GM23338 (cell line): ENCODE data around the gene ABL2. TPM values are rescaled to one million over a fixed set of nuclear protein-coding genes. Genes with fewer than 3 reads are reported as not detected.

Experiments
- ATAC-seq: fragments of 200-7000 bp; cut with Tn5 transposase; 3 replicates; pipeline ENCODE4 v1.9.1; 2020
- DNase-seq: peaks from one replicate; pipeline ENCODE4 v3.0.0-alpha.2; 2015; ENCODE audit warnings: low spot score
- H2AFZ ChIP-seq: fragments of 200-600 bp; sonication (generic); 2 replicates; pipeline ENCODE4 v1.8.0; 2016; ENCODE audit warnings: antibody characterized with exemption, mild to moderate bottlenecking, moderate library complexity
- H3F3A ChIP-seq: fragments of 200-600 bp; sonication (generic); replicated peaks from 2 replicates; pipeline ENCODE4 v1.8.0; 2017; ENCODE audit warnings: antibody characterized with exemption, mixed run types, low read depth
- H3K27ac ChIP-seq: fragments of 200-600 bp; sonication (generic); 2 replicates; pipeline ENCODE4 v1.6.1; 2016; ENCODE audit warnings: low read depth
- H3K27me3 ChIP-seq: fragments of 200-600 bp; sonication (generic); 2 replicates; pipeline ENCODE4 v1.8.0; 2016; ENCODE audit warnings: mild to moderate bottlenecking, mixed run types, moderate library complexity; ENCODE audit not compliant: insufficient read depth
- H3K36me3 ChIP-seq: fragments of 200-600 bp; sonication (generic); 2 replicates; pipeline ENCODE4 v1.8.0; 2016; ENCODE audit warnings: mild to moderate bottlenecking; ENCODE audit not compliant: insufficient read depth
- H3K4me1 ChIP-seq: fragments of 200-600 bp; sonication (generic); 2 replicates; pipeline ENCODE4 v1.8.0; 2016; ENCODE audit warnings: mild to moderate bottlenecking, moderate library complexity; ENCODE audit not compliant: insufficient read depth
- H3K4me2 ChIP-seq: fragments of 200-600 bp; sonication (generic); 2 replicates; pipeline ENCODE4 v1.7.1; 2017; ENCODE audit warnings: mixed run types
- H3K4me3 ChIP-seq: fragments of 200-600 bp; sonication (generic); 2 replicates; pipeline ENCODE4 v1.6.1; 2016; ENCODE audit warnings: mixed run types
- H3K79me2 ChIP-seq: fragments of 200-600 bp; sonication (generic); replicated peaks from 2 replicates; pipeline ENCODE4 v1.8.0; 2017; ENCODE audit warnings: mild to moderate bottlenecking; ENCODE audit not compliant: insufficient read depth
- H3K9me2 ChIP-seq: fragments of 200-600 bp; sonication (generic); 2 replicates; pipeline ENCODE4 v1.8.0; 2017; ENCODE audit not compliant: insufficient read depth
- H4K20me1 ChIP-seq: fragments of 200-600 bp; sonication (generic); replicated peaks from 2 replicates; pipeline ENCODE4 v1.8.0; 2017; ENCODE audit warnings: mild to moderate bottlenecking; ENCODE audit not compliant: insufficient read depth
- H3K27ac Mint-ChIP-seq: 2 replicates; pipeline ENCODE4 v1.8.0; 2020; ENCODE audit warnings: inconsistent platforms, mild to moderate bottlenecking, moderate library complexity, mixed read lengths
- H3K27me3 Mint-ChIP-seq: 3 replicates; pipeline ENCODE4 v1.8.0; 2022; ENCODE audit warnings: low read depth, mild to moderate bottlenecking, moderate library complexity, mixed read lengths, inconsistent platforms; ENCODE audit not compliant: insufficient read depth, poor library complexity
- H3K36me3 Mint-ChIP-seq: 3 replicates; pipeline ENCODE4 v1.8.0; 2021; ENCODE audit warnings: low read depth, mild to moderate bottlenecking, inconsistent platforms, moderate library complexity, mixed read lengths
- H3K4me1 Mint-ChIP-seq: 3 replicates; pipeline ENCODE4 v1.8.0; 2020; ENCODE audit warnings: mild to moderate bottlenecking, inconsistent platforms, mixed read lengths
- H3K4me3 Mint-ChIP-seq: 3 replicates; pipeline ENCODE4 v1.8.0; 2021; ENCODE audit warnings: moderate library complexity, mild to moderate bottlenecking, inconsistent platforms, mixed read lengths
- H3K9me3 Mint-ChIP-seq: 3 replicates; pipeline ENCODE4 v1.8.0; 2020; ENCODE audit warnings: moderate library complexity, mild to moderate bottlenecking, inconsistent platforms, mixed read lengths
- CREB1 ChIP-seq: fragments of 250-450 bp; sonication (Bioruptor Pico); IDR thresholded peaks from 2 replicates; pipeline ENCODE4 v1.5.0; 2020; ENCODE audit warnings: low read depth, mild to moderate bottlenecking, moderate library complexity
- EZH2phosphoT487 ChIP-seq: fragments of 200-600 bp; sonication (generic); IDR thresholded peaks from one replicate; pipeline ENCODE4 v1.8.1; 2018; ENCODE audit warnings: antibody characterized with exemption; ENCODE audit not compliant: unreplicated experiment
- NANOG ChIP-seq: IDR thresholded peaks from 2 replicates; pipeline ENCODE4 v1.6.1; 2016; ENCODE audit warnings: antibody characterized with exemption, borderline replicate concordance
- ZNF331 ChIP-seq: fragments of 250-450 bp; sonication (Bioruptor Pico); IDR thresholded peaks from 2 replicates; pipeline ENCODE4 v1.5.0; 2020; ENCODE audit warnings: low read depth, mild to moderate bottlenecking, moderate library complexity
- polyA plus RNA-seq: library from polyadenylated mRNA; unstranded; fragments of >200 nt; fragmentation: Nextera tagmentation; extraction: Ambion mirVana; gene quantifications from 2 replicates; pipeline ENCODE4 v1.2.1, GENCODE V29; 2016
- total RNA-seq: library from RNA; depleted of rRNA; stranded (reverse); fragments of >200 nt; shearing (Covaris generic); gene quantifications from 2 replicates; pipeline ENCODE4 v1.2.3, GENCODE V29; 2014
- TF ChIP-seq, protein P1 (sequence below): IDR thresholded peaks from one replicate; pipeline ENCODE4 v1.6.1; 2018; ENCODE audit warnings: antibody characterized with exemption; ENCODE audit not compliant: unreplicated experiment
- TF ChIP-seq, protein P2 (sequence below): fragments of 250-450 bp; sonication (Bioruptor Pico); IDR thresholded peaks from 2 replicates; pipeline ENCODE4 v1.5.0; 2020; ENCODE audit warnings: mild to moderate bottlenecking, moderate library complexity

Gene ABL2
- total and polyA plus RNA-seq, 2 experiments from 2014 or later = 5.8 to 22.7 TPM

DNA sequence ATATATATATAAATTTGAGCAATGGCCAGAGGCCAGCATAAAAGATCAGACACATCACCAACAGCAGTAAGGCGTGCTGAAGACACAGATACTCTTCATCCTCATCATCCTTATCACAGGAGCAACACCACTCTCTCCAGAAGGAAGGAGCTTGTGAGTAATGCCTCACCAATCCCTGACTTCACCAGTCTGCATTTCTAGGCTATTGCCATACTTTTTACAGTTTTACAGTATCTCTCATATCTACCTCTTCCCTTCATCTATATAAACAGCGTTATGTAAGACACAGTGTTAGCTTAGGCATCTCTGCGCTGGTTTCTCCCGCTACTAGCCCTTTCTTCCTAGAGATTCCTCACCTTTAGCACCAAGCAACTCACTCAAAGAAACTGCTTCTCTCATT is 2.4 kb upstream of the ABL2 start (continued):
- TF ChIP-seq, protein P1, sequence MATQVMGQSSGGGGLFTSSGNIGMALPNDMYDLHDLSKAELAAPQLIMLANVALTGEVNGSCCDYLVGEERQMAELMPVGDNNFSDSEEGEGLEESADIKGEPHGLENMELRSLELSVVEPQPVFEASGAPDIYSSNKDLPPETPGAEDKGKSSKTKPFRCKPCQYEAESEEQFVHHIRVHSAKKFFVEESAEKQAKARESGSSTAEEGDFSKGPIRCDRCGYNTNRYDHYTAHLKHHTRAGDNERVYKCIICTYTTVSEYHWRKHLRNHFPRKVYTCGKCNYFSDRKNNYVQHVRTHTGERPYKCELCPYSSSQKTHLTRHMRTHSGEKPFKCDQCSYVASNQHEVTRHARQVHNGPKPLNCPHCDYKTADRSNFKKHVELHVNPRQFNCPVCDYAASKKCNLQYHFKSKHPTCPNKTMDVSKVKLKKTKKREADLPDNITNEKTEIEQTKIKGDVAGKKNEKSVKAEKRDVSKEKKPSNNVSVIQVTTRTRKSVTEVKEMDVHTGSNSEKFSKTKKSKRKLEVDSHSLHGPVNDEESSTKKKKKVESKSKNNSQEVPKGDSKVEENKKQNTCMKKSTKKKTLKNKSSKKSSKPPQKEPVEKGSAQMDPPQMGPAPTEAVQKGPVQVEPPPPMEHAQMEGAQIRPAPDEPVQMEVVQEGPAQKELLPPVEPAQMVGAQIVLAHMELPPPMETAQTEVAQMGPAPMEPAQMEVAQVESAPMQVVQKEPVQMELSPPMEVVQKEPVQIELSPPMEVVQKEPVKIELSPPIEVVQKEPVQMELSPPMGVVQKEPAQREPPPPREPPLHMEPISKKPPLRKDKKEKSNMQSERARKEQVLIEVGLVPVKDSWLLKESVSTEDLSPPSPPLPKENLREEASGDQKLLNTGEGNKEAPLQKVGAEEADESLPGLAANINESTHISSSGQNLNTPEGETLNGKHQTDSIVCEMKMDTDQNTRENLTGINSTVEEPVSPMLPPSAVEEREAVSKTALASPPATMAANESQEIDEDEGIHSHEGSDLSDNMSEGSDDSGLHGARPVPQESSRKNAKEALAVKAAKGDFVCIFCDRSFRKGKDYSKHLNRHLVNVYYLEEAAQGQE = no peak
- TF ChIP-seq ZNF331 (CRISPR knock-in tag) (no peak), CREB1 (CRISPR knock-in tag) (no peak), EZH2phosphoT487 (no peak)
- TF ChIP-seq, protein P2, sequence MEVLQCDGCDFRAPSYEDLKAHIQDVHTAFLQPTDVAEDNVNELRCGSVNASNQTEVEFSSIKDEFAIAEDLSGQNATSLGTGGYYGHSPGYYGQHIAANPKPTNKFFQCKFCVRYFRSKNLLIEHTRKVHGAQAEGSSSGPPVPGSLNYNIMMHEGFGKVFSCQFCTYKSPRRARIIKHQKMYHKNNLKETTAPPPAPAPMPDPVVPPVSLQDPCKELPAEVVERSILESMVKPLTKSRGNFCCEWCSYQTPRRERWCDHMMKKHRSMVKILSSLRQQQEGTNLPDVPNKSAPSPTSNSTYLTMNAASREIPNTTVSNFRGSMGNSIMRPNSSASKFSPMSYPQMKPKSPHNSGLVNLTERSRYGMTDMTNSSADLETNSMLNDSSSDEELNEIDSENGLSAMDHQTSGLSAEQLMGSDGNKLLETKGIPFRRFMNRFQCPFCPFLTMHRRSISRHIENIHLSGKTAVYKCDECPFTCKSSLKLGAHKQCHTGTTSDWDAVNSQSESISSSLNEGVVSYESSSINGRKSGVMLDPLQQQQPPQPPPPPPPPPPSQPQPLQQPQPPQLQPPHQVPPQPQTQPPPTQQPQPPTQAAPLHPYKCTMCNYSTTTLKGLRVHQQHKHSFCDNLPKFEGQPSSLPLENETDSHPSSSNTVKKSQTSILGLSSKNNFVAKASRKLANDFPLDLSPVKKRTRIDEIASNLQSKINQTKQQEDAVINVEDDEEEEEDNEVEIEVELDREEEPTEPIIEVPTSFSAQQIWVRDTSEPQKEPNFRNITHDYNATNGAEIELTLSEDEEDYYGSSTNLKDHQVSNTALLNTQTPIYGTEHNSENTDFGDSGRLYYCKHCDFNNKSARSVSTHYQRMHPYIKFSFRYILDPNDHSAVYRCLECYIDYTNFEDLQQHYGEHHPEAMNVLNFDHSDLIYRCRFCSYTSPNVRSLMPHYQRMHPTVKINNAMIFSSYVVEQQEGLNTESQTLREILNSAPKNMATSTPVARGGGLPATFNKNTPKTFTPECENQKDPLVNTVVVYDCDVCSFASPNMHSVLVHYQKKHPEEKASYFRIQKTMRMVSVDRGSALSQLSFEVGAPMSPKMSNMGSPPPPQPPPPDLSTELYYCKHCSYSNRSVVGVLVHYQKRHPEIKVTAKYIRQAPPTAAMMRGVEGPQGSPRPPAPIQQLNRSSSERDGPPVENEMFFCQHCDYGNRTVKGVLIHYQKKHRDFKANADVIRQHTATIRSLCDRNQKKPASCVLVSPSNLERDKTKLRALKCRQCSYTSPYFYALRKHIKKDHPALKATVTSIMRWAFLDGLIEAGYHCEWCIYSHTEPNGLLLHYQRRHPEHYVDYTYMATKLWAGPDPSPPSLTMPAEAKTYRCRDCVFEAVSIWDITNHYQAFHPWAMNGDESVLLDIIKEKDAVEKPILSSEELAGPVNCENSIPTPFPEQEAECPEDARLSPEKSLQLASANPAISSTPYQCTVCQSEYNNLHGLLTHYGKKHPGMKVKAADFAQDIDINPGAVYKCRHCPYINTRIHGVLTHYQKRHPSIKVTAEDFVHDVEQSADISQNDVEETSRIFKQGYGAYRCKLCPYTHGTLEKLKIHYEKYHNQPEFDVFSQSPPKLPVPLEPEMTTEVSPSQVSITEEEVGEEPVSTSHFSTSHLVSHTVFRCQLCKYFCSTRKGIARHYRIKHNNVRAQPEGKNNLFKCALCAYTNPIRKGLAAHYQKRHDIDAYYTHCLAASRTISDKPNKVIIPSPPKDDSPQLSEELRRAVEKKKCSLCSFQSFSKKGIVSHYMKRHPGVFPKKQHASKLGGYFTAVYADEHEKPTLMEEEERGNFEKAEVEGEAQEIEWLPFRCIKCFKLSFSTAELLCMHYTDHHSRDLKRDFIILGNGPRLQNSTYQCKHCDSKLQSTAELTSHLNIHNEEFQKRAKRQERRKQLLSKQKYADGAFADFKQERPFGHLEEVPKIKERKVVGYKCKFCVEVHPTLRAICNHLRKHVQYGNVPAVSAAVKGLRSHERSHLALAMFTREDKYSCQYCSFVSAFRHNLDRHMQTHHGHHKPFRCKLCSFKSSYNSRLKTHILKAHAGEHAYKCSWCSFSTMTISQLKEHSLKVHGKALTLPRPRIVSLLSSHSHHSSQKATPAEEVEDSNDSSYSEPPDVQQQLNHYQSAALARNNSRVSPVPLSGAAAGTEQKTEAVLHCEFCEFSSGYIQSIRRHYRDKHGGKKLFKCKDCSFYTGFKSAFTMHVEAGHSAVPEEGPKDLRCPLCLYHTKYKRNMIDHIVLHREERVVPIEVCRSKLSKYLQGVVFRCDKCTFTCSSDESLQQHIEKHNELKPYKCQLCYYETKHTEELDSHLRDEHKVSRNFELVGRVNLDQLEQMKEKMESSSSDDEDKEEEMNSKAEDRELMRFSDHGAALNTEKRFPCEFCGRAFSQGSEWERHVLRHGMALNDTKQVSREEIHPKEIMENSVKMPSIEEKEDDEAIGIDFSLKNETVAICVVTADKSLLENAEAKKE (CRISPR knock-in tag) = no peak

DNA sequence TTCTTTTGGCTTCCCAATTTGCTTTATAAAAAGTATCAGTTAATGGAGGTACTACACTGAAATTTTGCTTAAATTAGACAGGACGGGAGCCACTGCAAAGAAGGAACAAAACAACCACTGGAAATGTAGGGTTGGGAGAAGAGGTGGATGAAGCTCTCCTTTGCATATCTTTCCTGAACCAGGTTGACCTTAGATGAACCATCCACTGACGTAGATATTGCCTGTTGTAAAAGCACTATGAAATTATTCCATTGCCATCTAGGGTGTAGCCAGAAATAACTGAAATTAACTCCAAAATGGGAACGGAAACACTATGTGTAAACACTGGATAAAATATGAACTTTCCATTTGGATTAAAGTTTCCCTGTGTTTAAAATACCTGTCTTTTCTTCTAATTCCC is 1.2 kb upstream of the ABL2 start:
- Histone ChIP-seq H3K4me3 (no peak overlapping the region), H4K20me1 (peaks cover 5% of the 10 kb centered on the region; the same call in 1 of the 2 replicates), H3F3A (no peaks in the 10 kb centered on the region), H3K4me2 (no peak overlapping the region), H3K4me1 (peaks cover 9% of the 10 kb centered on the region), H3K27ac (no peak overlapping the region), H3K79me2 (peaks cover 31% of the 10 kb centered on the region), H3K36me3 (no peaks in the 10 kb centered on the region), H3K9me2 (no peaks in the 10 kb centered on the region), H2AFZ (no peak overlapping the region), H3K27me3 (0 out of 2 replicates have a peak, but pooled peaks cover 3% of the 10 kb centered on the region)
- no peak for ATAC-seq
- Mint-ChIP-seq H3K9me3 (no peaks in the 10 kb centered on the region), H3K36me3 (peaks cover 3% of the 10 kb centered on the region; the same call in 1 of the 3 replicates), H3K4me1 (peaks cover 16% of the 10 kb centered on the region), H3K27me3 (peaks cover 8% of the 10 kb centered on the region), H3K27ac (no peak overlapping the region), H3K4me3 (peak overlapping the region; percentile 90; the same call in 2 of the 3 replicates)
- no peak for DNase-seq
- no peak for TF ChIP-seq NANOG
- TF ChIP-seq, protein P1 = no peak
